ENCODE measurements around the gene MOB4.

- no peak for TF ChIP-seq POLR2A (IDR thresholded peaks at IDR 0.05; ENCODE audit: low read depth, low read length)
- TF ChIP-seq POLR2AphosphoS5 (IDR thresholded peaks at IDR 0.05; ENCODE audit: low read depth, low read length), result no peak
- no peak for TF ChIP-seq SPI1 (IDR thresholded peaks at IDR 0.05; ENCODE audit: low read depth, low read length)
- TF ChIP-seq TAF1 (IDR thresholded peaks at IDR 0.05; ENCODE audit: low read depth, low read length), result no peak
- TF ChIP-seq PAX5 (IDR thresholded peaks at IDR 0.05; ENCODE audit: insufficient read depth, low read length, severe bottlenecking), result no peak
These were observed 19.2 kb upstream of the MOB4 start for GRCh38 chr2:197496695-197497094.
